AG08395 (cell line): ENCODE measurements around the gene CLDN1.

Source experiments
- DNase-seq: peaks from one replicate; pipeline ENCODE4 v3.0.0; 2012; ENCODE audit warnings: mixed read lengths, low spot score

CLDN1 gene

GRCh38 chr3:190321789-190322603 is at the start of gene CLDN1:
Gene CLDN1 (minus strand): TSS chr3:190322446. CDS start chr3:190322206, 240 bp downstream.
- peak; percentile 82 for DNase-seq

- DNase-seq, result no peak
These were observed 48.9 kb upstream of the CLDN1 start for GRCh38 chr3:190371152-190371551.

GRCh38 chr3:190370369-190370768 is 48.1 kb upstream of the CLDN1 start:
- DNase-seq, result no peak

GRCh38 chr3:190369668-190370295 is 47.5 kb upstream of the CLDN1 start:
- DNase-seq, result no peak

GRCh38 chr3:190368881-190369280 is 46.6 kb upstream of the CLDN1 start:
- no peak for DNase-seq

GRCh38 chr3:190366133-190366532 is 43.9 kb upstream of the CLDN1 start:
- DNase-seq, result peak; percentile 10

- no peak for DNase-seq
These were observed 40.0 kb upstream of the CLDN1 start for GRCh38 chr3:190362258-190362657.

- no peak for DNase-seq
These were observed 39.5 kb upstream of the CLDN1 start for GRCh38 chr3:190361791-190362190.

- DNase-seq, result no peak
These were observed 38.0 kb upstream of the CLDN1 start for GRCh38 chr3:190360228-190360627.

GRCh38 chr3:190359813-190360212 is 37.6 kb upstream of the CLDN1 start:
- no peak for DNase-seq

- DNase-seq, result no peak
These were observed 35.2 kb upstream of the CLDN1 start for GRCh38 chr3:190357468-190357867.

- DNase-seq, result no peak
These were observed 34.0 kb upstream of the CLDN1 start for GRCh38 chr3:190356246-190356645.

- DNase-seq, result no peak
These were observed 30.7 kb upstream of the CLDN1 start for GRCh38 chr3:190352861-190353457.

- DNase-seq, result no peak
These were observed 24.3 kb upstream of the CLDN1 start for GRCh38 chr3:190346541-190346940.

GRCh38 chr3:190345878-190346277 is 23.6 kb upstream of the CLDN1 start:
- DNase-seq, result no peak

GRCh38 chr3:190345027-190345821 is 23.0 kb upstream of the CLDN1 start:
- peak; percentile 77 for DNase-seq

GRCh38 chr3:190340071-190340470 is 17.8 kb upstream of the CLDN1 start:
- DNase-seq, result no peak

- peak; percentile 35 for DNase-seq
These were observed 16.9 kb upstream of the CLDN1 start for GRCh38 chr3:190339130-190339529.

- no peak for DNase-seq
These were observed 16.5 kb upstream of the CLDN1 start for GRCh38 chr3:190338717-190339116.

GRCh38 chr3:190337301-190337700 is 15.1 kb upstream of the CLDN1 start:
- no peak for DNase-seq

GRCh38 chr3:190336516-190337189 is 14.4 kb upstream of the CLDN1 start:
- no peak for DNase-seq

- no peak for DNase-seq
These were observed 11.7 kb upstream of the CLDN1 start for GRCh38 chr3:190333961-190334360.
